Measurements from ENCODE around the gene CNTNAP5. TPM values are rescaled to one million over a fixed set of nuclear protein-coding genes. Genes with fewer than 3 reads are reported as not detected.

CNTNAP5 gene
- total RNA-seq, 1 donor from 2014 or later = not detected

DNA sequence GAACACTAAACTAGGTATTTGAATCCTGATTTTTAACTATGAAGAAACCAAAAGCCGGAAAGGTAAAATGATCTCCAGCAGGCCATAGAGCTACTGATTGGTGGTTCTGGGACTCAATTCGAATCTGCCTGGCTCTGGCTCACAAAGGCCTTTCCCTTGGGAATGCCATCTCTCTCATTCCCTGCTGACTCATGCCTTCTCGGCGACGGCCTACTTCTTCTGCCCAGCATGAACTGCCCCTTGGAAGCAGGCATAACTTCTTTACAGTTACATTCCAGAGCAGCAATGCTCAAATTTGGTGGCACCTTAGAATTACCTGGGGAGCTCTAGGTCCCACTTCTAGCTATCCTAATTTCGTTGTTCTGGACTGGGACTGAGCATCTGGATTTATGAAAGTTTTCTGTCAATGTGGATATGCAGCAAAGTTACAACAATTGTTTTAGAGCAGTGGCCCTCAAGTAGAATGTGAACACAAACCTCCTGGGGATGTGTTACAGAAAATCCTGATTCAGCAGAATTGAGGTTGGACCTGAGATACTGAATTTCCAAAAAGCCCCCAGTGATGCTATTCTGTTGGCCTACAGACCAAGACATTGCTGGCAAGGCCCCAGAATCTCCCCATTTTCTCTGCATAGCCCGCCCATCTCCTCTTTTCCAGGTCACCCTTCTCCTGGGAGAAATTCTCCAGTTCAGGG, 261.1 kb downstream of the CNTNAP5 start:
- Histone ChIP-seq H3K36me3 (ENCODE audit: control insufficient read depth, insufficient read depth, low read length) (no peaks in the 10 kb centered on the region), H3K4me3 (ENCODE audit: low read depth, low read length) (no peak overlapping the region), H3K27me3 (ENCODE audit: control insufficient read depth, insufficient read depth, low read length) (no peaks in the 10 kb centered on the region)
- TF ChIP-seq, protein P1, sequence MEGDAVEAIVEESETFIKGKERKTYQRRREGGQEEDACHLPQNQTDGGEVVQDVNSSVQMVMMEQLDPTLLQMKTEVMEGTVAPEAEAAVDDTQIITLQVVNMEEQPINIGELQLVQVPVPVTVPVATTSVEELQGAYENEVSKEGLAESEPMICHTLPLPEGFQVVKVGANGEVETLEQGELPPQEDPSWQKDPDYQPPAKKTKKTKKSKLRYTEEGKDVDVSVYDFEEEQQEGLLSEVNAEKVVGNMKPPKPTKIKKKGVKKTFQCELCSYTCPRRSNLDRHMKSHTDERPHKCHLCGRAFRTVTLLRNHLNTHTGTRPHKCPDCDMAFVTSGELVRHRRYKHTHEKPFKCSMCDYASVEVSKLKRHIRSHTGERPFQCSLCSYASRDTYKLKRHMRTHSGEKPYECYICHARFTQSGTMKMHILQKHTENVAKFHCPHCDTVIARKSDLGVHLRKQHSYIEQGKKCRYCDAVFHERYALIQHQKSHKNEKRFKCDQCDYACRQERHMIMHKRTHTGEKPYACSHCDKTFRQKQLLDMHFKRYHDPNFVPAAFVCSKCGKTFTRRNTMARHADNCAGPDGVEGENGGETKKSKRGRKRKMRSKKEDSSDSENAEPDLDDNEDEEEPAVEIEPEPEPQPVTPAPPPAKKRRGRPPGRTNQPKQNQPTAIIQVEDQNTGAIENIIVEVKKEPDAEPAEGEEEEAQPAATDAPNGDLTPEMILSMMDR (IDR thresholded peaks at IDR 0.05; ENCODE audit: insufficient read depth, low read length, poor library complexity, severe bottlenecking) = no peak
- no peak for DNase-seq (ENCODE audit: low read depth)

DNA sequence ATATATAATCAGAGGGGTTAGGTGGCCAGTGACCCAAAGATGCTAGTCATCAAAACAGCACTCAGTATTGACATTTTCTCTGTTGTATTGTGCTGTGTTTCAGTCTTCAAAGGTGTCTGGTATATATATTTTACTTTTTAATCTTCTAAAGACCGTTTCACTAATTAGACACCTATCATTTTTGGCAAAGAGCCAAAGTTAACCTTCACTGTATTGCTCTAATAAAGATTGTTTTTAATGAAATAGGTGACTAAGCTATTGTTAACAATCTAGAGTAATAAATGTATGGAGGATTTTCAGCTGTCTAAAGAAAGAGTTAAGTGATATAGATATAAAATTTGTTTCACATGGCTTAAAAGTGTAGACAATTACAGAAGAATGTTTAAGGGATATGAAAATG, 264.0 kb downstream of the CNTNAP5 start:
- H3K4me3 ChIP-seq (ENCODE audit: low read depth, low read length) = no peak overlapping the region
- TF ChIP-seq, protein P1 (IDR thresholded peaks at IDR 0.05; ENCODE audit: insufficient read depth, low read length, poor library complexity, severe bottlenecking) = no peak
- H3K27me3 ChIP-seq (ENCODE audit: control insufficient read depth, insufficient read depth, low read length) = no peaks in the 10 kb centered on the region
- H3K36me3 ChIP-seq (ENCODE audit: control insufficient read depth, insufficient read depth, low read length) = no peaks in the 10 kb centered on the region
- no peak for DNase-seq (ENCODE audit: low read depth)

DNA sequence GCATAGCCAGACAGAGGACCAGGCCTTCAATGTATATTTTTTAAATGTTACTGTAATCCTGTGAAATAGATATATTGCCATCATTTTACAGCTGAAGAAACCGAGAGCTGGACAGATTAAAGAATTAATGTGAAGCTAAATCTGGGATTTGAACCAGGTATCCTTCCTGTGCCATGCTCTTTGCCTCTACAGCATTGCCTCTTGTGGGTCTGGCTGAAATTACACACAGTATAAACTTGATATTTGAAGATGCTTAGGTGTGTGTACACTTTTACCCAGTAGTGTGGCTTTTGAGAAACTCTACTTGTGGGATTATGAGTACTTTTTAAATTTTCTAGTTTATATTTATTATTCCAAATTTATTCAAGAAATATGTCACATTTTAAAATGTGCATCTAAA, 264.5 kb downstream of the CNTNAP5 start:
- TF ChIP-seq, protein P1 (IDR thresholded peaks at IDR 0.05; ENCODE audit: insufficient read depth, low read length, poor library complexity, severe bottlenecking) = no peak
- no peaks in the 10 kb centered on the region for H3K27me3 ChIP-seq (ENCODE audit: control insufficient read depth, insufficient read depth, low read length)
- no peak overlapping the region for H3K4me3 ChIP-seq (ENCODE audit: low read depth, low read length)
- no peak for DNase-seq (ENCODE audit: low read depth)
- H3K36me3 ChIP-seq (ENCODE audit: control insufficient read depth, insufficient read depth, low read length) = no peaks in the 10 kb centered on the region

GRCh38 chr2:124296470-124296869, 271.4 kb downstream of the CNTNAP5 start:
- DNase-seq (ENCODE audit: low read depth) = no peak
- H3K27me3 ChIP-seq (ENCODE audit: control insufficient read depth, insufficient read depth, low read length) = no peaks in the 10 kb centered on the region
- H3K36me3 ChIP-seq (ENCODE audit: control insufficient read depth, insufficient read depth, low read length) = no peaks in the 10 kb centered on the region
- TF ChIP-seq, protein P1 (IDR thresholded peaks at IDR 0.05; ENCODE audit: insufficient read depth, low read length, poor library complexity, severe bottlenecking) = no peak
- H3K4me3 ChIP-seq (ENCODE audit: low read depth, low read length) = no peak overlapping the region

GRCh38 chr2:124301915-124302314, 276.8 kb downstream of the CNTNAP5 start:
- Histone ChIP-seq H3K36me3 (ENCODE audit: control insufficient read depth, insufficient read depth, low read length) (no peaks in the 10 kb centered on the region), H3K4me3 (ENCODE audit: low read depth, low read length) (no peak overlapping the region), H3K27me3 (ENCODE audit: control insufficient read depth, insufficient read depth, low read length) (no peaks in the 10 kb centered on the region)
- TF ChIP-seq, protein P1 (IDR thresholded peaks at IDR 0.05; ENCODE audit: insufficient read depth, low read length, poor library complexity, severe bottlenecking) = no peak
- no peak for DNase-seq (ENCODE audit: low read depth)

Data from kidney epithelial cell (primary cell).